Sigmoid colon (tissue), 7 donors: ENCODE measurements around the gene SCPEP1. TPM values are rescaled to one million over a fixed set of nuclear protein-coding genes. Genes with fewer than 3 reads are reported as not detected.
"Not testable (repeated sequence)": the region's sequence is repeated elsewhere in the genome, so short reads cannot be mapped to it uniquely, and the experiment has no call there.

ENCODE experiments used
- DNase-seq: peaks from one replicate; pipeline ENCODE4 v3.0.0-alpha.2; 2019
- H3K27ac ChIP-seq, 4 donors: fragments of 200-600 bp; sonication (generic); one replicate each; pipeline ENCODE4 v1.5.1; 2016 to 2019; ENCODE audit warnings: mild to moderate bottlenecking in 1 of 4
- H3K27me3 ChIP-seq, 3 donors: fragments of 200-600 bp; sonication (generic); one replicate each; pipeline ENCODE4 v1.5.1; 2019; ENCODE audit warnings: mild to moderate bottlenecking in 1 of 3
- H3K36me3 ChIP-seq, 4 donors: fragments of 200-600 bp; sonication (generic); one replicate each; pipeline ENCODE4 v1.5.1; 2016 to 2019
- H3K4me1 ChIP-seq, 4 donors: fragments of 200-600 bp; sonication (generic); one replicate each; pipeline ENCODE4 v1.5.1; 2017 to 2019
- H3K4me3 ChIP-seq, 4 donors: fragments of 200-600 bp; sonication (generic); one replicate each; pipeline ENCODE4 v1.5.1; 2017 to 2019; ENCODE audit warnings: mild to moderate bottlenecking in 2 of 4, moderate library complexity in 1 of 4
- H3K9me3 ChIP-seq, 4 donors: fragments of 200-600 bp in 3 of 4; sonication (generic) in 3 of 4; one replicate each; pipeline versions ENCODE4 v1.5.1 to v1.6.1; 2013 to 2019
- CTCF ChIP-seq, 4 experiments: fragments of 450-650 bp in 3 of 4; fragments of 200-600 bp in 1 of 4; IDR thresholded peaks; one replicate each; pipeline ENCODE4 v1.5.1; 2016 to 2019; ENCODE audit warnings: antibody characterized with exemption in 4 of 4, mild to moderate bottlenecking in 3 of 4, moderate library complexity in 2 of 4
- EP300 ChIP-seq, 4 donors: sonication (generic); formaldehyde crosslinking; IDR thresholded peaks; one replicate each; pipeline ENCODE4 v1.6.1; 2017; ENCODE audit warnings: antibody characterized with exemption in 4 of 4
- POLR2A ChIP-seq, 2 donors: fragments of 450-650 bp; IDR thresholded peaks; one replicate each; pipeline ENCODE4 v1.6.1; 2016; ENCODE audit warnings: antibody characterized with exemption in 2 of 2, mild to moderate bottlenecking in 2 of 2, moderate library complexity in 2 of 2
- POLR2AphosphoS5 ChIP-seq, 4 donors: sonication (generic); formaldehyde crosslinking; IDR thresholded peaks; one replicate each; pipeline ENCODE4 v1.6.1; 2017; ENCODE audit warnings: antibody characterized with exemption in 4 of 4
- WGBS, 2 donors: extraction: QIAGEN DNeasy Blood & Tissue Kit; methylation state at CpG; one replicate each; pipeline ENCODE4 v1.1.7; 2013; 5-methylcytosine and 5-hydroxymethylcytosine counted together
- intact Hi-C: fragments of 100-400 bp; cut with DNase I; formaldehyde crosslinking; loops from one replicate; pipeline ENCODE4 v1.15.1; 2023
- polyA plus RNA-seq, 3 donors: library from polyadenylated mRNA; stranded (reverse); fragments of 200-250 nt; gene quantifications; one replicate each; pipeline ENCODE4 v1.2.3, GENCODE V29; 2013
- total RNA-seq, 4 donors: library from RNA; depleted of rRNA; stranded (reverse); fragments of >200 nt; gene quantifications; one replicate each; pipeline ENCODE4 v1.1.0, GENCODE V29; 2016
- donor health status: healthy with polysubstance abuse.
- donor health status: Bipolar disorder and iron deficiency.
- donor health status: healthy.

The SCPEP1 gene
- total and polyA plus RNA-seq, 7 donors = 19.8 to 141 (median 77.8) TPM

- Histone ChIP-seq H3K27ac (peak overlapping the region; percentile 70 to 83 (median 78)), H3K27me3 (no peaks in the 10 kb centered on the region), H3K9me3 (no peaks in the 10 kb centered on the region), H3K36me3 (peaks cover 0 to 13% (median 0%) of the 10 kb centered on the region in 4 donors), H3K4me3 (peak overlapping the region; percentile 50 to 61 (median 59)), H3K4me1 (peaks cover 0 to 23% (median 19%) of the 10 kb centered on the region in 4 donors)
- DNase-seq = no peak
- intact Hi-C loops = loop anchor here (5.0 to 10.0 kb wide), 2 partner anchors 278 to 875 kb away; partner anchors contain the start of genes MRPS23 and MSI2
- TF ChIP-seq CTCF (IDR thresholded peaks at IDR 0.05) (no peak), EP300 (IDR thresholded peaks at IDR 0.05) (no peak), POLR2A (IDR thresholded peaks at IDR 0.05) (no peak), POLR2AphosphoS5 (IDR thresholded peaks at IDR 0.05) (no peak)
- 46 to 57% methylated on average over 11 of the region's 11 CpGs for WGBS, 2 donors
Measured at GRCh38 chr17:56976941-56977608, 856 bp upstream of the SCPEP1 start.

- Histone ChIP-seq H3K27ac (peak overlapping the region; percentile 70 to 83 (median 78)), H3K9me3 (no peaks in the 10 kb centered on the region), H3K36me3 (peaks cover 0 to 27% (median 0%) of the 10 kb centered on the region in 4 donors), H3K4me3 (peak overlapping the region; percentile 50 to 61 (median 59)), H3K4me1 (peaks cover 0 to 23% (median 19%) of the 10 kb centered on the region in 4 donors), H3K27me3 (no peaks in the 10 kb centered on the region)
- no peak for DNase-seq
- 33 to 34% methylated on average over 11 of the region's 11 CpGs for WGBS, 2 donors
- TF ChIP-seq POLR2AphosphoS5 (IDR thresholded peaks at IDR 0.05) (no peak), POLR2A (IDR thresholded peaks at IDR 0.05) (no peak), EP300 (IDR thresholded peaks at IDR 0.05) (no peak), CTCF (IDR thresholded peaks at IDR 0.05) (no peak)
- intact Hi-C loops = loop anchor here (5.0 to 10.0 kb wide), 2 partner anchors 276 to 874 kb away; partner anchors contain the start of genes MRPS23 and MSI2
Measured at GRCh38 chr17:56978441-56979090, 635 bp downstream of the SCPEP1 start.

- Histone ChIP-seq H3K4me3 (peak overlapping the region in 2 of 4 donors; percentile 61), H3K27ac (peak overlapping the region in 3 of 4 donors; percentile 70 to 83 (median 81)), H3K4me1 (peaks cover 0 to 23% (median 19%) of the 10 kb centered on the region in 4 donors), H3K27me3 (no peaks in the 10 kb centered on the region), H3K36me3 (peaks cover 0 to 33% (median 0%) of the 10 kb centered on the region in 4 donors), H3K9me3 (no peaks in the 10 kb centered on the region)
- no peak for TF ChIP-seq EP300 (IDR thresholded peaks at IDR 0.05)
- no peak for TF ChIP-seq CTCF (IDR thresholded peaks at IDR 0.05)
- no peak for TF ChIP-seq POLR2A (IDR thresholded peaks at IDR 0.05)
- TF ChIP-seq POLR2AphosphoS5 (IDR thresholded peaks at IDR 0.05) = no peak
- no peak for DNase-seq
- WGBS, 2 donors = 63 to 68% methylated on average over 3 of the region's 3 CpGs
- intact Hi-C loops = loop anchor here (5.0 to 10.0 kb wide), 2 partner anchors 276 to 873 kb away; partner anchors contain the start of genes MRPS23 and MSI2
Measured at GRCh38 chr17:56979091-56979480, 1.2 kb downstream of the SCPEP1 start.

- H3K27ac ChIP-seq, H3K9me3 ChIP-seq, H3K4me3 ChIP-seq, DNase-seq, H3K27me3 ChIP-seq, intact Hi-C loops: not testable (repeated sequence)
- WGBS, 2 donors = 95 to 96% methylated on average over 12 of the region's 12 CpGs
- H3K36me3 ChIP-seq = peaks cover 0 to 47% (median 5%) of the 10 kb centered on the region in 4 donors
- peaks cover 0 to 23% (median 19%) of the 10 kb centered on the region in 4 donors for H3K4me1 ChIP-seq
Measured at GRCh38 chr17:56980526-56980925, 2.6 kb downstream of the SCPEP1 start.

- H3K4me1 ChIP-seq = peaks cover 0 to 16% (median 12%) of the 10 kb centered on the region in 4 donors
- DNase-seq = no peak
- 91 to 94% methylated on average over 8 of the region's 8 CpGs for WGBS, 2 donors
- no peaks in the 10 kb centered on the region for H3K27me3 ChIP-seq
- TF ChIP-seq EP300 (IDR thresholded peaks at IDR 0.05) = no peak
- TF ChIP-seq POLR2AphosphoS5 (IDR thresholded peaks at IDR 0.05) = no peak
- TF ChIP-seq CTCF (IDR thresholded peaks at IDR 0.05) = no peak
- TF ChIP-seq POLR2A (IDR thresholded peaks at IDR 0.05) = no peak
- peaks cover 0 to 65% (median 12%) of the 10 kb centered on the region in 4 donors for H3K36me3 ChIP-seq
- no peak overlapping the region for H3K27ac ChIP-seq
- H3K9me3 ChIP-seq = no peaks in the 10 kb centered on the region
- H3K4me3 ChIP-seq = no peak overlapping the region
- intact Hi-C loops = no loop called here
Measured at GRCh38 chr17:56982312-56982711, 4.4 kb downstream of the SCPEP1 start.
